Measurements from ENCODE around the gene STMN3.

- TF ChIP-seq CTCF (IDR thresholded peaks at IDR 0.05): no peak
- TF ChIP-seq POLR2A (IDR thresholded peaks at IDR 0.05): no peak
- no peak for TF ChIP-seq POLR2AphosphoS5 (IDR thresholded peaks at IDR 0.05; ENCODE audit: insufficient read depth in 1 of 2, low read depth in 1 of 2)
Measured at GRCh38 chr20:63596423-63596822, 56.8 kb downstream of the STMN3 start.

All from vagina (tissue), 2 donors.